A549 (cell line): Measurements from ENCODE around the gene HDX. TPM values are rescaled to one million over a fixed set of nuclear protein-coding genes. Genes with fewer than 3 reads are reported as not detected.

Experiments used
- polyA plus RNA-seq, 4 experiments: library from polyadenylated mRNA; depleted of rRNA in 3 of 4; stranded (reverse); fragments of >200 nt; fragmentation: RNase III in 1 of 4; extraction: RNeasy Plus Mini Kit Qiagen cat#74134 plus additional on column Dnase treatment in 1 of 4; gene quantifications; 2 replicates in 3 of 4; 3 replicates in 1 of 4; pipeline ENCODE4 v1.2.3, GENCODE V29; 2011 to 2017
- small RNA-seq, 6 experiments: library from RNA; depleted of rRNA; stranded (forward); fragments of <200 nt; gene quantifications; one replicate each; pipeline ENCODE3, GENCODE V24; 2012

The HDX gene
- polyA plus RNA-seq, 2 of the 4 experiments (the other 2 are of a cell fraction): 3.9 to 4.0 TPM

Small RNA genes within 50 kb of the gene (small RNA-seq; reads per million reads assigned to genes)
- 0 reads per million in 6 experiments for gene AL450471.1
